Testis (tissue), 3 donors: ENCODE results near the gene KLHL21. TPM values are rescaled to one million over a fixed set of nuclear protein-coding genes. Genes with fewer than 3 reads are reported as not detected.
A peak's percentile ranks its signal among the peaks of the same experiment; 100 is the strongest.

ENCODE experiments used
- DNase-seq: peaks from one replicate; pipeline ENCODE4 v3.0.0-alpha.2; 2019
- H3K27ac ChIP-seq, 2 donors: fragments of 200-600 bp; sonication (generic); one replicate each; pipeline ENCODE4 v1.5.1; 2019
- H3K27me3 ChIP-seq: fragments of 200-600 bp; sonication (generic); one replicate; pipeline ENCODE4 v1.5.1; 2019
- H3K36me3 ChIP-seq: fragments of 200-600 bp; sonication (generic); one replicate; pipeline ENCODE4 v1.5.1; 2017; ENCODE audit warnings: low read depth; ENCODE audit errors: missing control alignments
- H3K4me1 ChIP-seq: fragments of 200-600 bp; sonication (generic); one replicate; pipeline ENCODE4 v1.5.1; 2019
- H3K4me3 ChIP-seq, 2 donors: fragments of 200-600 bp; sonication (generic); one replicate each; pipeline ENCODE4 v1.5.1; 2017 to 2019
- H3K9me3 ChIP-seq: fragments of 200-600 bp; sonication (generic); one replicate; pipeline ENCODE4 v1.5.1; 2017
- POLR2A ChIP-seq: fragments of 450-650 bp; IDR thresholded peaks from one replicate; pipeline ENCODE4 v1.6.1; 2017; ENCODE audit warnings: antibody characterized with exemption, mild to moderate bottlenecking, moderate library complexity
- WGBS, 2 donors: methylation state at CpG; one replicate each; pipeline ENCODE4 v1.1.5; 2018; 5-methylcytosine and 5-hydroxymethylcytosine counted together
- intact Hi-C: fragments of 100-400 bp; cut with DNase I; formaldehyde crosslinking; loops from one replicate; pipeline ENCODE4 v1.15.1; 2023; ENCODE audit warnings: low total_unique reads
- polyA plus RNA-seq: library from polyadenylated mRNA; stranded (reverse); fragments of 350-450 nt; fragmentation: Illumina TruSeq; extraction: RNeasy Lipid Tissue Mini Kit (QIAGEN cat#74804); gene quantifications from one replicate; pipeline ENCODE4 v1.2.3, GENCODE V29; 2014; ENCODE audit warnings: low read depth, low replicate concordance; ENCODE audit not compliant: insufficient read depth
- total RNA-seq, 2 donors: library from RNA; depleted of rRNA; stranded (reverse); fragments of >200 nt; gene quantifications; one replicate each; pipeline ENCODE4 v1.2.3, GENCODE V29; 2016
- TF ChIP-seq, protein P1 (sequence below), 3 experiments: fragments of 450-650 bp in 2 of 3; fragments of 200-600 bp in 1 of 3; sonication (generic) in 1 of 3; IDR thresholded peaks; one replicate each; pipeline ENCODE4 v1.5.1; 2016 to 2019; ENCODE audit warnings: antibody characterized with exemption in 3 of 3, mild to moderate bottlenecking in 2 of 3, moderate library complexity in 1 of 3

The KLHL21 gene
- total and polyA plus RNA-seq, 3 donors from 2014 or later = 31.1 to 84.6 (median 71.7) TPM

- Histone ChIP-seq H3K27ac (peak overlapping the region; percentile 74 to 91), H3K4me3 (peak overlapping the region; percentile 83 to 86), H3K36me3 (no peaks in the 10 kb centered on the region), H3K4me1 (peaks cover 22% of the 10 kb centered on the region), H3K27me3 (no peaks in the 10 kb centered on the region), H3K9me3 (no peaks in the 10 kb centered on the region)
- intact Hi-C loops = no loop called here
- DNase-seq = peak; percentile 54
- TF ChIP-seq, protein P1, sequence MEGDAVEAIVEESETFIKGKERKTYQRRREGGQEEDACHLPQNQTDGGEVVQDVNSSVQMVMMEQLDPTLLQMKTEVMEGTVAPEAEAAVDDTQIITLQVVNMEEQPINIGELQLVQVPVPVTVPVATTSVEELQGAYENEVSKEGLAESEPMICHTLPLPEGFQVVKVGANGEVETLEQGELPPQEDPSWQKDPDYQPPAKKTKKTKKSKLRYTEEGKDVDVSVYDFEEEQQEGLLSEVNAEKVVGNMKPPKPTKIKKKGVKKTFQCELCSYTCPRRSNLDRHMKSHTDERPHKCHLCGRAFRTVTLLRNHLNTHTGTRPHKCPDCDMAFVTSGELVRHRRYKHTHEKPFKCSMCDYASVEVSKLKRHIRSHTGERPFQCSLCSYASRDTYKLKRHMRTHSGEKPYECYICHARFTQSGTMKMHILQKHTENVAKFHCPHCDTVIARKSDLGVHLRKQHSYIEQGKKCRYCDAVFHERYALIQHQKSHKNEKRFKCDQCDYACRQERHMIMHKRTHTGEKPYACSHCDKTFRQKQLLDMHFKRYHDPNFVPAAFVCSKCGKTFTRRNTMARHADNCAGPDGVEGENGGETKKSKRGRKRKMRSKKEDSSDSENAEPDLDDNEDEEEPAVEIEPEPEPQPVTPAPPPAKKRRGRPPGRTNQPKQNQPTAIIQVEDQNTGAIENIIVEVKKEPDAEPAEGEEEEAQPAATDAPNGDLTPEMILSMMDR (IDR thresholded peaks at IDR 0.05) = no peak
- TF ChIP-seq POLR2A = no peak
- 3 to 5% methylated on average over 20 to 29 of the region's 32 CpGs for WGBS, 2 donors
Observed at GRCh38 chr1:6625584-6626149, 23.0 kb upstream of the KLHL21 start.

DNA sequence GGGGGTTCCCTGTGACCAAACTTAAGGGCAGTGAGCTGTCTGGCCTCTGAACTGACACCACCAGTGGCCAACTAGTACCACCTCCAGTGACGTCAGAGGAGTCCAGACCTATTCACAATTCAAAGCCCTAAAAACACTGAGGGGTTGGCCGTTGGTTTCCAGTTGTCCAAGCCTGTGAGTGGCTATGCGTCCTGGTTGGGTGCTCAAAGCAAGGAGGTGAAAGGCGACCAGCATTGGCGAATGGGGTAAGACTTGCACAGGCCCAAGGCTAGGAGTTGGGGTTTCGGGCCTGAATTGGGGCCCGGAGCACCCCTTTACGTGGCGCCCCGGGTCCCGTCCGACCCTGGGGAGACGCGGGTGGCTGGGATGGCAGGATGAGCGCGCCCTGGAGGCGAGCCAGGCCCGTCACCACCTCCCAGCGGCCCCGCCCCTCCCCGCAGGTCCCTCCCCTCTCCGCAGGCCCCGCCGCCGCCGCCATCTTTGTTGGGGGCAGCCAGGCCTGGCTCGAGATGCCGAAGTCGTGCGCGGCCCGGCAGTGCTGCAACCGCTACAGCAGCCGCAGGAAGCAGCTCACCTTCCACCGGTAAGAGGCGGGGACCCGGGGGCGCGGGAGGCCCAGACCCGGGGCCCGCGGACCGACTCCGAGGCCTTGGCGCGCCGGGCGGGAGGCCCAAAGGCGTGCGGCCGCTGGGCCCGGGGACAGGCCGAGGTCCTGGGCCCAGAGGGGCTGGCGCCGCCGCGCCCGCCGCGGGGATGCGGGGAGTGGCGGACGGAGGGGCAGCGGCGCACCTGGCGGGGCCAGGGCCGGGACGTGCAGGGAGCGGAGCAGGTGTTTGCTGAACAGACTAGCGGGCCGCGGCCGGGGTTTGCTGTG, 22.3 kb upstream of the KLHL21 start, which contains the start of gene THAP3:
Gene THAP3, plus strand, starts transcription at position 159 of the 874 bp plus-strand sequence. Its CDS starts 351 bp downstream, at position 510.
- Histone ChIP-seq H3K4me1 (peaks cover 22% of the 10 kb centered on the region), H3K27ac (peak within 1 kb of the TSS; percentile 74 to 91), H3K9me3 (no peaks in the 10 kb centered on the region), H3K27me3 (no peaks in the 10 kb centered on the region), H3K4me3 (peak within 1 kb of the TSS; percentile 83 to 86), H3K36me3 (no peaks in the 10 kb centered on the region)
- DNase-seq = peak; percentile 88
- intact Hi-C loops = no loop called here
- WGBS, 2 donors = 3 to 7% methylated on average over 2 to 48 of the region's 73 CpGs
- TF ChIP-seq POLR2A = no peak
- TF ChIP-seq, protein P1 (IDR thresholded peaks at IDR 0.05) = no peak

DNA sequence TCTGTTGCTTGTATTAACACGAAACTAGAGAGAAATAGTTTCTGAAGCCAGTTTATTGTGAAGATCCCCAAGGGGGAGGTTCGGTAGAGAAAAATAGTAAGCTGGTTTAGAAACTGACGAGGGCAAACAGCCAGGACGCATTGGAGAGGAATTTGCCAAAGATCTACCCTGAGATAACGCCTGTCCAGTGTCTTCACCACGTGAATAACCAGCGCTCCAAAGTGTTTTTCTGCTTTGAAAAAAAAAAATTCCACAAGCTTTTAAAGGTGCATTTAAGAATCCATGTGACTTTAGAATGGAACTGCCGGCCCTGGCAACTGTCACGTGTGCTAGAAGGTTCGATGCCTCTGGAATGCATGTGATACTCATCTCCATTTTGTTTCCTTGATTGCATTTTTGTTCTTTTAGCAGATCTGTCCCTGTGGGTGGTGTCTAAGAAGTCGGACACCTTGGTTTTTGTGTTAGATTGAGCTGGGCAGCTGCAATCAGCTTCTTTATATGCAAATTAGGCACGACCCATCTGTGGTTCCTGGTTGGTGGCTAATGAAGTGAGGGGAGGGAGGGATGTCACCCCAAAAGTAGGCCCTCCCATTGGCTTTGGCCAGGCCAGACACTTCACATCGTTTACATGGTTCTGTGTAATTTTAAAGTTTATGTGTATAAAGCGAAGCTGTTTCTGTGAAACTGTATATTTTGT, 20.7 kb upstream of the KLHL21 start:
- TF ChIP-seq POLR2A = no peak
- TF ChIP-seq, protein P1 (IDR thresholded peaks at IDR 0.05) = no peak
- Histone ChIP-seq H3K36me3 (no peaks in the 10 kb centered on the region), H3K27ac (peak overlapping the region; percentile 3 to 10), H3K27me3 (no peaks in the 10 kb centered on the region), H3K4me1 (peaks cover 25% of the 10 kb centered on the region), H3K4me3 (no peak overlapping the region), H3K9me3 (no peaks in the 10 kb centered on the region)
- WGBS, 2 donors = 60 to 61% methylated on average over 14 of the region's 14 CpGs
- intact Hi-C loops = no loop called here
- DNase-seq = no peak

DNA sequence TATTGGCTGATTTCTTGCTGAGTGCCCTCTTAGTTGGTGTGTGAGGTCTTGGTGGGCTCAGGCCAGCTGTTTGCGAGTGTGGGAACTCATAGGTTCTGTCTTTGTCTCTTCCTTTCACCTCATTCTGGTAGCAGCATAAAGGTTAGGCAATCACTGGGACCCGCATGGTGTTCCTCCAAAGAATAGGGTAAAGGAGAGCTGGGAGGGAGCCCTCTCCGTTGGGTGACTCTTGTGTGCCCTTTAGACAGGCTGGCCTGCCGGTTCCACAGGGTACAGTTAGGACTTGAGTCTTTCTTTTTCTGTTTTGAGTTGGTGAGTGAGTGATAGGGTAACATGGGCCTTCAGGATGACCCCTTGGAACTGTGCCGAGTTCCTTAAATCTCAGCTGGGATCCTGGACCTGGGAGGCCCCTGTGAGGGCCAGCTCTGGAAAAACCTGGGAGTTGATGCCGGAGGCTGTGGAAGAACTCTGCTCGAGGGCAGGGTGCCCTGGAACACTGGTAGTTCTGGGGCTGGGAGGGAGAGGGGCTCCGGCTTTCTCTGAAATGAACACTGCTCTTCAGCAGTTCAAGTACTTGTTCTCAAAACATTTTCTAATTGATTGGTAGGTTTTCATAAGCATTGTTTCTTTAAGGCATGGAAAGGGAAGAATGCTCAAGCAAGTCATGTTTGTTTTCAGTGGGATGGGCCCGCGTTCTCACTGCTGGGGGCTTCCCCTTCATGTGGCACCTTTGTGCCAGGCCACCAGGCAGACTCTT, 19.9 kb upstream of the KLHL21 start:
- WGBS, 2 donors = 74 to 89% methylated on average over 10 of the region's 10 CpGs
- no peak for TF ChIP-seq POLR2A
- TF ChIP-seq, protein P1 (IDR thresholded peaks at IDR 0.05) = no peak
- H3K4me1 ChIP-seq = peaks cover 31% of the 10 kb centered on the region
- H3K27me3 ChIP-seq = no peaks in the 10 kb centered on the region
- peak overlapping the region; percentile 3 to 10 for H3K27ac ChIP-seq
- no peaks in the 10 kb centered on the region for H3K9me3 ChIP-seq
- H3K4me3 ChIP-seq = no peak overlapping the region
- intact Hi-C loops = no loop called here
- no peak for DNase-seq
- no peaks in the 10 kb centered on the region for H3K36me3 ChIP-seq
